Dermis blood vessel endothelial cell (primary cell): Measurements from ENCODE around the gene ZBTB16. TPM values are rescaled to one million over a fixed set of nuclear protein-coding genes. Genes with fewer than 3 reads are reported as not detected.
A peak's percentile ranks its signal among the peaks of the same experiment; 100 is the strongest.

ENCODE experiments used
- DNase-seq: peaks from one replicate; pipeline ENCODE4 v3.0.0; 2010
- total RNA-seq: library from RNA; depleted of rRNA; stranded (reverse); fragments of >200 nt; gene quantifications from 2 replicates; pipeline ENCODE4 v1.2.3, GENCODE V29; 2014

Gene ZBTB16
- total RNA-seq, 1 donor from 2014 or later: 34.7 TPM

- DNase-seq: no peak
Observed at GRCh38 chr11:114250180-114250579, 190.7 kb downstream of the ZBTB16 start.

- no peak for DNase-seq
Observed at GRCh38 chr11:114250993-114251814, 191.7 kb downstream of the ZBTB16 start.

GRCh38 chr11:114251815-114252337 is 192.4 kb downstream of the ZBTB16 start:
- no peak for DNase-seq

- no peak for DNase-seq
Observed at GRCh38 chr11:114252767-114253166, 193.3 kb downstream of the ZBTB16 start.

- no peak for DNase-seq
Observed at GRCh38 chr11:114253771-114254170, 194.3 kb downstream of the ZBTB16 start.

GRCh38 chr11:114254571-114255146 is 195.1 kb downstream of the ZBTB16 start:
- DNase-seq: no peak

GRCh38 chr11:114255289-114255688 is 195.8 kb downstream of the ZBTB16 start:
- DNase-seq: no peak

- DNase-seq: no peak
Observed at GRCh38 chr11:114256176-114256966, 196.9 kb downstream of the ZBTB16 start.

GRCh38 chr11:114256967-114257286 is 197.4 kb downstream of the ZBTB16 start:
- DNase-seq: no peak

GRCh38 chr11:114257621-114258558 is 198.4 kb downstream of the ZBTB16 start:
- peak; percentile 38 for DNase-seq

GRCh38 chr11:114258696-114259095 is 199.2 kb downstream of the ZBTB16 start:
- DNase-seq: no peak

GRCh38 chr11:114259124-114259526 is 199.6 kb downstream of the ZBTB16 start:
- no peak for DNase-seq

GRCh38 chr11:114259551-114259983 is 200.1 kb downstream of the ZBTB16 start:
- no peak for DNase-seq

GRCh38 chr11:114260077-114260476 is 200.6 kb downstream of the ZBTB16 start:
- no peak for DNase-seq

- no peak for DNase-seq
Observed at GRCh38 chr11:114260483-114260882, 201.0 kb downstream of the ZBTB16 start.

- no peak for DNase-seq
Observed at GRCh38 chr11:114261791-114262190, 202.3 kb downstream of the ZBTB16 start.

- peak; percentile 72 for DNase-seq
Observed at GRCh38 chr11:114262681-114263512, 203.4 kb downstream of the ZBTB16 start.

GRCh38 chr11:114263513-114264170 is 204.1 kb downstream of the ZBTB16 start:
- no peak for DNase-seq

GRCh38 chr11:114264381-114264780 is 204.9 kb downstream of the ZBTB16 start:
- DNase-seq: no peak

- DNase-seq: no peak
Observed at GRCh38 chr11:114265122-114265878, 205.8 kb downstream of the ZBTB16 start.
